ENCODE data around the gene PRKCE.

The PRKCE gene

DNA sequence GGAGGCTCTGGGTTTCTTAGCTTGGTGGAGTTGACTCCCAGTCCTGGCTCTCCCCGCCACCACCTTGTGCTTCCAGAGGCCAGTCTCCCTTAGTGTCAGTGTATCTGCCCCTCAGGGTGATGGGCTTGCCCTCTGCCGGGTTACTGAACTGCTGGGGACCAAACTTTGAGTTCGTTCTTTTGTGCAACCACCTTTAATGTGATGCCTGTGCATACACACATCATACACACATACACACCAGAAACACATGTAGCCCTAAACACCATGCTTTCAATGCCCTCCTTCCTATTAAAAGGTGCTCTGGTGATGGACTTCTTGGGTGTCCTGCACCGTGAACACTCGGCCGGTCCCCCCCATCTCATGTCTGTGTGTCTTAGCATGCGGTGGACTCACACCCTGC, 330.6 kb downstream of the PRKCE start:
- Histone ChIP-seq H3K4me3 (ENCODE audit: low read depth, low read length) (no peak overlapping the region), H3K27ac (no peak overlapping the region), H3K36me3 (replicated peaks) (no peaks in the 10 kb centered on the region), H3K27me3 (replicated peaks) (no peaks in the 10 kb centered on the region)
- in situ Hi-C loops (cut with HindIII; ENCODE audit: low pct_ligation_motif_present, low sequenced_read_pairs), result no loop called here
- TF ChIP-seq, protein P1, sequence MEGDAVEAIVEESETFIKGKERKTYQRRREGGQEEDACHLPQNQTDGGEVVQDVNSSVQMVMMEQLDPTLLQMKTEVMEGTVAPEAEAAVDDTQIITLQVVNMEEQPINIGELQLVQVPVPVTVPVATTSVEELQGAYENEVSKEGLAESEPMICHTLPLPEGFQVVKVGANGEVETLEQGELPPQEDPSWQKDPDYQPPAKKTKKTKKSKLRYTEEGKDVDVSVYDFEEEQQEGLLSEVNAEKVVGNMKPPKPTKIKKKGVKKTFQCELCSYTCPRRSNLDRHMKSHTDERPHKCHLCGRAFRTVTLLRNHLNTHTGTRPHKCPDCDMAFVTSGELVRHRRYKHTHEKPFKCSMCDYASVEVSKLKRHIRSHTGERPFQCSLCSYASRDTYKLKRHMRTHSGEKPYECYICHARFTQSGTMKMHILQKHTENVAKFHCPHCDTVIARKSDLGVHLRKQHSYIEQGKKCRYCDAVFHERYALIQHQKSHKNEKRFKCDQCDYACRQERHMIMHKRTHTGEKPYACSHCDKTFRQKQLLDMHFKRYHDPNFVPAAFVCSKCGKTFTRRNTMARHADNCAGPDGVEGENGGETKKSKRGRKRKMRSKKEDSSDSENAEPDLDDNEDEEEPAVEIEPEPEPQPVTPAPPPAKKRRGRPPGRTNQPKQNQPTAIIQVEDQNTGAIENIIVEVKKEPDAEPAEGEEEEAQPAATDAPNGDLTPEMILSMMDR (IDR thresholded peaks at IDR 0.05; ENCODE audit: low read depth, low read length, missing control alignments), result no peak
- DNase-seq, result no peak

DNA sequence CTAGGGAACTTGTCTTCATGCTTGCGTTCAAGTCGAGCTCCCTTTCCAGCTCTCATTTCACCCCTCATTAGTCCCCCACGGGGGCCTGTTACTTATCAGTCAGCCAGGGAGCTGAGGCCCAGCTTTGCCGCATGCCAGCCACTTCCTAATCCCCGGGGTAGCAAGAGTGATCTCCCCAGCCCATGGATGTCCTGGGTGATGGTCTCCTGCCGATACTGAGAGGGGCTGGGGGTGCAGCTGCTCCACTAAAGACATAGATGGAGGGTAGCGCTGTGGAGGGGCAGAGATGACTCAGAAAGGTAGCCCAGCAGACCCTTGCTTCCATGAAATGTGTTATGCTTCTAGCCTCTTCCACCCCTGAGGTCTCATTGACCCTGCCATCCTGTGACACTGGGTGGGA, 331.7 kb downstream of the PRKCE start:
- Histone ChIP-seq H3K27me3 (replicated peaks) (no peaks in the 10 kb centered on the region), H3K36me3 (replicated peaks) (no peaks in the 10 kb centered on the region), H3K4me3 (ENCODE audit: low read depth, low read length) (no peak overlapping the region), H3K27ac (no peak overlapping the region)
- DNase-seq, result no peak
- TF ChIP-seq, protein P1 (IDR thresholded peaks at IDR 0.05; ENCODE audit: low read depth, low read length, missing control alignments), result no peak
- in situ Hi-C loops (cut with HindIII; ENCODE audit: low pct_ligation_motif_present, low sequenced_read_pairs), result no loop called here

DNA sequence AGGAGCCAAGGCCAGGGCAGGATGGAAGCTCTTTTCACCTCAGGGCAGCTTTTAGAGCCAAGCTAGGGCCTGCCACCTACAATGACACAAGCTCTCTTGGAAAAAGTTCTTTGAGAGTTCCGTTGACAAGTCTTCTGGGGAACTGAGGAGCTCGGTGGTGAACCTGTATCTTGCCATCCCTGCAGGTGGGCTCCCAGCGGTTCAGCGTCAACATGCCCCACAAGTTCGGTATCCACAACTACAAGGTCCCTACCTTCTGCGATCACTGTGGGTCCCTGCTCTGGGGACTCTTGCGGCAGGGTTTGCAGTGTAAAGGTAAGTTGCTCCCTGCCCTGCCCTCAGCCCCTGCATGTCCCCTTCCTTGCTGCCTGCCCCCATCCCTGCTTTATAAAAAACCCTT, 332.9 kb downstream of the PRKCE start:
- Histone ChIP-seq H3K27me3 (replicated peaks) (no peaks in the 10 kb centered on the region), H3K4me3 (ENCODE audit: low read depth, low read length) (no peak overlapping the region), H3K36me3 (replicated peaks) (no peaks in the 10 kb centered on the region), H3K27ac (no peak overlapping the region)
- in situ Hi-C loops (cut with HindIII; ENCODE audit: low pct_ligation_motif_present, low sequenced_read_pairs), result no loop called here
- TF ChIP-seq, protein P1 (IDR thresholded peaks at IDR 0.05; ENCODE audit: low read depth, low read length, missing control alignments), result no peak
- no peak for DNase-seq

DNA sequence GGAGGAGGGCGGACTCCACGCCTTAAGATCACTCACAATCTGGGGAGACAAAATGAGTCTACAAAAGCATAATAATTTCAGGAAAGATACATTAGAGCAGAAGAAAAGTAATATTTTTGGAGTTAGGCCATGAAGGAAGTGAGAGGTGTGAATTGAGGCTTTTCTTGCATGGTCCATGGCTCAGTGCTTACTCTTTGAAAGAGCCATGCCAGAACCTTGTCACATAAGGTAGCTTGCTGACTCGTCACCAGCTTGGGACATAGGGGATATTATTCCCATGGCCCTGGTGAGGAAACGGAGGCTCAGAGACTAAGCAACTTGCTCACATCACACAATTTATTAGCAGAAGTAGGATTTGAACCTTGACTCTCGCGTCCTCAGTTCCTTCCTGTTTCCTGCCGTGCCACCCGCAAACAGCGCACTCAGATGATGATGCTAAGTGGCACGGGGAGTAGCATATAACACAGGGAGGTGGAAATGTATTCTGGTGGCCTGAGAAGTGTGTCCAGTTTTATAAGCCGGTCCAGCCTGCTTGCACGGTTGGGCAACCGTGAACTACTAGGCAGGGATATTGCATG, 333.5 kb downstream of the PRKCE start:
- in situ Hi-C loops (cut with HindIII; ENCODE audit: low pct_ligation_motif_present, low sequenced_read_pairs), result no loop called here
- Histone ChIP-seq H3K4me3 (ENCODE audit: low read depth, low read length) (no peak overlapping the region), H3K27me3 (replicated peaks) (no peaks in the 10 kb centered on the region), H3K27ac (no peak overlapping the region), H3K36me3 (replicated peaks) (no peaks in the 10 kb centered on the region)
- TF ChIP-seq, protein P1 (IDR thresholded peaks at IDR 0.05; ENCODE audit: low read depth, low read length, missing control alignments), result no peak
- DNase-seq, result no peak

DNA sequence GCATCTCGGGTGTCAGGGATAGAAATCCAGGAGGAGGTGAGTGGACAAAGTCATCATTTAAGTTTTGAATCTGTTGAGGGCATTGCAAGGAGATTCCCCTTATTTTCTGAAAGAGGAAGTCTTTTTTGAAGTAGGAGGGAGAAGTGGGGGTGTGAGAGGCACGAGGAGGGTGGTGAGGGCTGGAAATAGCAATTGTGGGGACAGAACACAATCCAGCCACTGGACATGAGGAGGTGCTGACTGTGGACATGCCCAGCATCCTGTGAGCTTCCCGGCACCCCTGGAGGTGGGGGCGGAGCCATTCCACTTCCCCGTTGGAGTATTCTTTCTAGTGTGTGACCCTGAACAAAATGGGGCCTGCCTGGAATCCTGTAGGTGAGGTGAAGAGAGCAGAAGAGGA, 335.0 kb downstream of the PRKCE start:
- no peak overlapping the region for H3K27ac ChIP-seq
- no peaks in the 10 kb centered on the region for H3K27me3 ChIP-seq (replicated peaks)
- in situ Hi-C loops (cut with HindIII; ENCODE audit: low pct_ligation_motif_present, low sequenced_read_pairs), result no loop called here

More for the DNA sequence above, 335.0 kb downstream of the PRKCE start:
- H3K36me3 ChIP-seq (replicated peaks), result no peaks in the 10 kb centered on the region
- no peak for DNase-seq
- TF ChIP-seq, protein P1 (IDR thresholded peaks at IDR 0.05; ENCODE audit: low read depth, low read length, missing control alignments), result no peak
- H3K4me3 ChIP-seq (ENCODE audit: low read depth, low read length), result no peak overlapping the region
